Germinal center (tissue), 1 donor: Measurements from ENCODE around the gene UGT1A7.
A peak's percentile ranks its signal among the peaks of the same experiment; 100 is the strongest.
"Not testable (repeated sequence)": the region's sequence is repeated elsewhere in the genome, so short reads cannot be mapped to it uniquely, and the experiment has no call there.

Experiments
- DNase-seq: peaks from one replicate; pipeline ENCODE4 v3.0.0; 2012; ENCODE audit warnings: mixed read lengths, low spot score

UGT1A7 gene

DNA sequence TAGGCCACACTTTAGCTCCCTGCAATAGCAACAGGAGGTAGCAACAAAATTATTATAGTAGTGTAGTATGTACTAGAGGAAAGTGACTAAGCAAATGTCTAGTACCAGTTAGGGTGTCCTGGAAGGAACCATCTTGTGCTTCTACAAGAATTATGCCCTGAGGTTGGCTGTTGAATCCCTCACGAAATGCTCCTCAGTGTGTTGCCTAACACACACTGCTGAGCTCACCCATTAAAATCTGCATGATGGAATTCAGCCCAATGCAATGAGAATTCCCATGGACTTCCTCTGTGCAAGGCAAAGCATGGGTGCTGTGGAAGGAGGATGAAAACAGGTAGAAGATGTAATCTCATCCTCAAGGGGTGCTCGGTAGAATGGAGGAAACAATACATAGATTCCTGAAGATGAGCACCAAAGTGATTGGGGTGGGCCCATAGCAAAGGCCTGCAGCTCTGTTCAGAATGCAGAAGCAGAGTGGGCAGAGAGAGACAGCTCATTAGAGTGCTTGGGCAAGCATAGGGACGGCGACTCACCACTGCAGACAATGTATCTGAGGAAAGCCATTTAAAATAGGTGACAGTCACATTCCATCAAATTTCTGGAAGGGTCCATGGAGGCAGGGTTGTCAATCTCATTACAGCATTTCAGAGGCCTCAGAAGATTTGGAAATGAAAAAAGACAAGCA, 1.2 kb upstream of the UGT1A7 start:
- no peak for DNase-seq

GRCh38 chr2:233684640-233685039, 2.9 kb downstream of the UGT1A7 start:
- DNase-seq = no peak

DNA sequence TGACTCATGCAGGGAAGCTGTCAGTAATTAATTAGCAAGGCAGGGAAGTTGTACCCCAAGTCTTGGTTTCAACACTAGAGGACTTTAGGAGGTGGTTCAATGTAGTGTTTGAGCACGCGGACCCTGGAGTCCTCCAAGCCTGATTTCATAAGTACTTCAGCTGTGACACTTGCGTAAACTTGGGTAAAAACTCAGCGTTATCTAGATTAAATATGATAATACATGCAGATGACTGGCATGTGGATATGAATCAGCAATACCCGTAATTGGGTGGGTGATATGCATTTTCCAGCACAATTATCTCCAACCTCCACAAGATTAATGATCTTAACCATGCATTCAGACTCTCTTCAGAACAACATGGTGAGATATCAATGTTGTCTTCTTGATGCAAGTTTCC, 5.2 kb downstream of the UGT1A7 start:
- DNase-seq = no peak

DNA sequence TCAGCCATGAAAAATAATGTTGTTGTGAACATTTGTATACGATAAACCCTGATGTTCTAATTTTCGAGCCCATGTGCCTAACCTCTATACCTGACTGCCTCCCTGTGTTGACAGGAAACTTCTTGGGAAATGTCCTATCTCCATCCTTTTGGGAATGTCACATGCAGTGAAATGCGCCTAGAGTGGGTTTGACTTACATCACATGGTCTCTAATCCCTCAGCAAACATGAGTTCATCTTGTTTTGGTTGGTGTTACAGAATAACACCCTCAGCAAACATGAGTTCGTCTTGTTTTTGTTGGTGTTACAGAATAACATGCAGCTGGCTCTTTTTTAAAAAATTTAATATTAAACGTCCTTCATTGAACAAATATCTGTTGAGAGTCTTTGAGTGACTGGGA, 6.6 kb downstream of the UGT1A7 start:
- DNase-seq = no peak

DNA sequence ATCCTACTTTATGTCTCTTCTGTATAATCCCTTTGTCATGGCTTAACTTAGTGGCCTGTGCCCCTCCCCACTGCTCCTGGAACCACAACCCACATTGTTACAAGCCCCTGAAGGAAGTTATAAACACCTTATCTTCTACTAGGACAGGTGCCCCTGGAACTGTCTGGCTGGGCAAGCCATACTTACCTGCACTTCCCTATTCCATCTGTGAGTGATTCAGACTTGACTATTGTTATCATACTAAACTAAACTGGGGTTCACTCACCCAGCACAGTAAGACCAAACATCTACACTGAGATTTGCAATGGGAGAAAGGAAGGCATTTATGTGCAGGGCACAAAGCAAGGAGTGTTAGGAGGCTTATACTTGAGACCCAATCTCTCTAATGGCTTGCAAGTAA, 7.3 kb downstream of the UGT1A7 start:
- no peak for DNase-seq

DNA sequence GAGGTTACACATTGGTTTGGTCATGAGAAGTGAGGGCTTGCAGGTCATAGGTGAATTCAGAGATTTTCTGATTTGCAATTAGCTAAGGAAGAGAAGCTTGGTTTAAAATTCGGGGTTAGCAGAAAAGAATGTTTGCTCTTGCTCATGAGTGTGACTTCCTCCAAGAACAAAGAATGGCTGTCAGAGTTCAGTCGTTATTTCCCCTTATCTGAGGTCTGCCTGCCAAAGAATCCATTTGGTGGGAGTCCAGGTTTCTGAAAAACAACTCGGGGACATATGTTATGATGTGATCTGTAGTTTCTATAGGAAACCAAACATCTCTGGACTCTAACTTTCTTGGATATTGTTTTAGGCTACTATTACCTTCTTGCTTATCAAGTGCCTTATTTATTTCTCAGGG, 7.8 kb downstream of the UGT1A7 start:
- no peak for DNase-seq

DNA sequence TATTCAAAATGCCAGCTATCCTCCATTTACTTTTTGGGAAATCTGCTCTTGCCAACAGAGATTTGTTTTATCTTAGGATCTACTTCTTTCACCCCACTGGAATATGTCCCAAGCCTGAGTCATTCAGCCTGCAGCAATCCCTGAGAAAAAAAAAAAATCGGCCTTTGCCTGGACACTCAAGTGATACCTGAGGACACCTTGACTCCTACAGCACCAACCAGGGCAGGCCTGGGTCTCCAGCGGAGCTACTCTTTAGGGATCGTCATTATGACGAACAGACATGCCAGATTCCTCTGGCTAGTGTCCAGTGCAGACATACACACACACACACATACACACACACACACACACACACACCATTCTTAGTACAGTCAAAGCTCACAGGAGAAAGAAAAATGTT, 8.7 kb downstream of the UGT1A7 start:
- no peak for DNase-seq

- DNase-seq = no peak
Measured at GRCh38 chr2:233691443-233692433, 10.0 kb downstream of the UGT1A7 start.

- DNase-seq = no peak
Measured at GRCh38 chr2:233692648-233693047, 10.9 kb downstream of the UGT1A7 start, which contains the start of gene UGT1A6. Gene UGT1A6, plus strand, starts transcription at chr2:233692890. Its CDS starts 115 bp downstream, at chr2:233693005.

GRCh38 chr2:233693963-233694362, 12.3 kb downstream of the UGT1A7 start:
- no peak for DNase-seq

GRCh38 chr2:233698740-233699139, 17.0 kb downstream of the UGT1A7 start:
- no peak for DNase-seq

- DNase-seq = no peak
Measured at GRCh38 chr2:233699424-233700027, 17.8 kb downstream of the UGT1A7 start.

DNA sequence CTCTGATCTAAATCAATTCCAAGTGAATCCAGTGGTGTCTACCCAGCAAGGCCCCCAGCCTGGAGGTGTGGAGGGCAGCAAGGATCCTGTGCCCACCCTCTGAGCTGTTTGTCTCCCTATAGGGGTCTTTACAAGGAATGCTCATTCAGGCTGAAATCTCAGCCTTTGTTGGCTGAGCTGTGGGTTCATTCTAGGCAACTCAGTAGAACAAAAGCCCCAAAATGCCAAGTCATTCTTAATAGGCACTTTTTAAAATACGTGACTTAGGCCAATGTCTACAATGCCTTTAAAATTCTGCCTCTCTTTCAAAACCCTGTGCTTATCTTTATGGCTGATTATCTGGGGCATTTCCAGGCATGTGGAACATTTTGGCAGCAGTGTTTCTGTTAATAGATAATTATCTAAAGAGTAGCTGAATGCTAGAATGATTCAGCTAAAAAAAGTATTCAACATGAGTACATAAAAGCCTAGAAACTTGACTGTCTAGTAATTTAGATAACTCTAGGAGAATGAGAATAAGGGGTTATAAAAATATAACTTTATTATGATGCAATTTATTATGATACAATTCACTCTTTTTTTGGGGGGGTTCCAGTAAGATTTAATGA, 18.4 kb downstream of the UGT1A7 start:
- DNase-seq = no peak

GRCh38 chr2:233700842-233701241, 19.1 kb downstream of the UGT1A7 start:
- DNase-seq = not testable (repeated sequence)

DNA sequence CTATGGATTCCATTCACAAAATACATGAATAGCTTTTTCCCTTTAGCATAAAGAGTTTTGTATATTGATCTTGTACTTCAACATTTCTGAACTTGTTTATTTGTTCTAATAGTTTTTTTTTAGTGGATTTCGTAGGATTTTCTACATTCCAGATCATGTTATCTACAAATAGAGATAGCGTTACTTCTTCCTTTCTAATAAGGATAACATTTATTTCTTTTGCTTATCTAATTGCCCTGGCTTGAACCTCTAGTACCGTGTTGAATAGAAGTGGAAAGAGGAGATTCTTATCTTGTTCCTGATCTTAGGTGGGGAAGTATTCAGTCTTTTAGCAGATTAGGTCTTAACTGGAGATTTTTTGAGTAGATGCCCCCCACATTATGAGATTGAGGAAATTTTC, 20.5 kb downstream of the UGT1A7 start:
- no peak for DNase-seq

DNA sequence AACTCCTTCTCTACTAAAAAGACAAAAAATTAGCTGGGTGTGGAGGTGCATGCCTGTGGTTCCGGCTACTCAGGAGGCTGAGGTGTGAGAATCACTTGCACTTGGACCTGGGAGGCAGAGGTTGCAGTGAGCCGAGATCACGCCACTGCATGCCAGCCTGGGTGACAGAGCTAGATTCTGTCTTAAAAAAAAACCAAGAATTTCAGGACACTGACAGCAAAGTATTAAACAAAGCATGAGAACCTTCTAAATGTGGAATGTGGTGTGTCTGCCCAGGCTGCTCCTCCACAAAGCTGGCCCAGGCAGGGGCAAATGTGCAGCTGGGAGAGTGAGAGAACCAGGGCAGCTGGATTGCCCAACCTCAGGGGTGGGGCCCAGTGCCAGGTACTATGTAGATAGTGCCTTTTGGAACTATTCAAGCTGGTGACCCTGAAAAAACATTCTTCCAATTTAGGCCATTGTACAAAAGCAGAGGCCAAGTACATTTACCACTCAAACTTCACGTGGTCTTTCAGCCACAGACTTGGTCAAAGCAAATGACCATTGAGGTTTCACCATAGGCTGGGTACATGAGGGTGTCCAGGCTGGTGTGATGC, 24.3 kb downstream of the UGT1A7 start:
- no peak for DNase-seq

GRCh38 chr2:233706720-233707119, 25.0 kb downstream of the UGT1A7 start:
- DNase-seq = no peak

- no peak for DNase-seq
Measured at GRCh38 chr2:233707940-233708644, 26.4 kb downstream of the UGT1A7 start.

GRCh38 chr2:233708942-233709341, 27.2 kb downstream of the UGT1A7 start:
- DNase-seq = no peak

- peak; percentile 44 for DNase-seq
Measured at GRCh38 chr2:233711312-233712008, 29.8 kb downstream of the UGT1A7 start.
